ENCODE results near the gene GRB7. TPM values are rescaled to one million over a fixed set of nuclear protein-coding genes. Genes with fewer than 3 reads are reported as not detected.

The GRB7 gene
- total RNA-seq, 2 experiments from 2014 or later: 1.2 TPM; not detected in 1

- Mint-ChIP-seq H3K27me3 (peaks cover 29% of the 10 kb centered on the region), H3K27ac (no peak overlapping the region), H3K4me1 (ENCODE audit: low read depth) (peaks cover 8% of the 10 kb centered on the region), H3K36me3 (ENCODE audit: low read depth) (peaks cover 2% of the 10 kb centered on the region), H3K4me3 (no peak overlapping the region), H3K9me3 (no peaks in the 10 kb centered on the region)
- POLR2A ChIA-PET: interaction anchor here (0.6 to 1.2 kb wide), 3 partner anchors 13 to 77 kb away, joined by 3 to 6 read pairs (median 3); partner anchors contain the start of genes MIEN1 and PGAP3
- DNase-seq (no peak), ATAC-seq (no peak)
- CTCF ChIA-PET: interaction anchor here (1.0 to 1.8 kb wide), 4 partner anchors 30 to 280 kb away, joined by 3 to 7 read pairs (median 4); partner anchors contain the start of genes MIEN1 and PSMD3
- intact Hi-C loops (cut with micrococcal nuclease): no loop called here
- no peak for TF ChIP-seq CTCF (IDR thresholded peaks at IDR 0.05)
Measured at GRCh38 chr17:39700148-39700987, 37.4 kb upstream of the GRB7 start.

- ChIA-PET POLR2A (interaction anchor here (1.2 kb wide), 1 partner anchor 14 kb away, joined by 3 read pairs; the partner anchor contains the start of gene PGAP3), CTCF (interaction anchor here (1.0 to 1.8 kb wide), 4 partner anchors 29 to 279 kb away, joined by 3 to 7 read pairs (median 4); partner anchors contain the start of genes MIEN1 and PSMD3)
- H3K36me3 Mint-ChIP-seq (ENCODE audit: low read depth): peaks cover 2% of the 10 kb centered on the region
- H3K27me3 Mint-ChIP-seq: peaks cover 29% of the 10 kb centered on the region
- TF ChIP-seq CTCF (IDR thresholded peaks at IDR 0.05): no peak
- no peak overlapping the region for H3K27ac Mint-ChIP-seq
- intact Hi-C loops (cut with micrococcal nuclease): no loop called here
- DNase-seq (no peak), ATAC-seq (no peak)
- no peaks in the 10 kb centered on the region for H3K9me3 Mint-ChIP-seq
- peaks cover 8% of the 10 kb centered on the region for H3K4me1 Mint-ChIP-seq (ENCODE audit: low read depth)
- H3K4me3 Mint-ChIP-seq: no peak overlapping the region
Measured at GRCh38 chr17:39701012-39701783, 36.5 kb upstream of the GRB7 start.

DNA sequence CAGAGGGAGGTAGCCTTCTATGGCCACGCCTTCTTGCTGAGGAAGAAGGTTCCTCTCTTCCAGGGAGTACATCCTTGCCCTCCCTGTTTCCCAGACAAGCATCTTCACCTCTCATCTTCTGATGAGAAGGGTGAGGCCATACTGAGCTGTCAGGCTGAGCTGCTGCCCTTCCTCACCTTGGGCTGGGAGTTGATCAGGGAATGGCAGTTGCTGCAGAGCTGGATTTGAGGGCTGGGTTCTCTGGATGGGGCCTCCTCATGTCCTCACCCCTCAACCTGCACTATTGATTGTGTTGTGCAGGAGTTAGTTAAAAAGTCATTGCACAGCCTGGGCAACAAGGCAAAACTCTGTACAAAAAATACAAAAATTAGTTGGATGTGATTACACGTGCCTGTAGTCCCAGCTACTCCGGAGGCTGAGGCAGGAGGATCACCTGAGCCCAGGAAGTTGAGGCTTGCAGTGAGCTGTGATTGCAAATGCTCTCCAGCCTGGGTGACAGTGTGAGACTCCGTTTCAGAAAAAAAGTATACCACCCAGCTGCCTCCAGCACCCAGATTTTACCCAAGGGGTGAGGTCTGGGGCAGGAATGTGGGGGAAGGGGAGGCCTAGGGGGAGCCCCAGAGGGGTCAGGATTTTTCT is 35.8 kb upstream of the GRB7 start:
- intact Hi-C loops (cut with micrococcal nuclease): no loop called here
- H3K4me1 Mint-ChIP-seq (ENCODE audit: low read depth): peaks cover 11% of the 10 kb centered on the region
- DNase-seq: no peak
- no peak overlapping the region for H3K4me3 Mint-ChIP-seq
- H3K27me3 Mint-ChIP-seq: peaks cover 29% of the 10 kb centered on the region
- no peak overlapping the region for H3K27ac Mint-ChIP-seq
- peaks cover 2% of the 10 kb centered on the region for H3K36me3 Mint-ChIP-seq (ENCODE audit: low read depth)
- ChIA-PET POLR2A (no interaction called here), CTCF (interaction anchor here (1.2 kb wide), 1 partner anchor 19 kb away, joined by 3 read pairs; no protein-coding TSS in a partner anchor)
- ATAC-seq: no peak
- H3K9me3 Mint-ChIP-seq: no peaks in the 10 kb centered on the region
- no peak for TF ChIP-seq CTCF (IDR thresholded peaks at IDR 0.05)

DNA sequence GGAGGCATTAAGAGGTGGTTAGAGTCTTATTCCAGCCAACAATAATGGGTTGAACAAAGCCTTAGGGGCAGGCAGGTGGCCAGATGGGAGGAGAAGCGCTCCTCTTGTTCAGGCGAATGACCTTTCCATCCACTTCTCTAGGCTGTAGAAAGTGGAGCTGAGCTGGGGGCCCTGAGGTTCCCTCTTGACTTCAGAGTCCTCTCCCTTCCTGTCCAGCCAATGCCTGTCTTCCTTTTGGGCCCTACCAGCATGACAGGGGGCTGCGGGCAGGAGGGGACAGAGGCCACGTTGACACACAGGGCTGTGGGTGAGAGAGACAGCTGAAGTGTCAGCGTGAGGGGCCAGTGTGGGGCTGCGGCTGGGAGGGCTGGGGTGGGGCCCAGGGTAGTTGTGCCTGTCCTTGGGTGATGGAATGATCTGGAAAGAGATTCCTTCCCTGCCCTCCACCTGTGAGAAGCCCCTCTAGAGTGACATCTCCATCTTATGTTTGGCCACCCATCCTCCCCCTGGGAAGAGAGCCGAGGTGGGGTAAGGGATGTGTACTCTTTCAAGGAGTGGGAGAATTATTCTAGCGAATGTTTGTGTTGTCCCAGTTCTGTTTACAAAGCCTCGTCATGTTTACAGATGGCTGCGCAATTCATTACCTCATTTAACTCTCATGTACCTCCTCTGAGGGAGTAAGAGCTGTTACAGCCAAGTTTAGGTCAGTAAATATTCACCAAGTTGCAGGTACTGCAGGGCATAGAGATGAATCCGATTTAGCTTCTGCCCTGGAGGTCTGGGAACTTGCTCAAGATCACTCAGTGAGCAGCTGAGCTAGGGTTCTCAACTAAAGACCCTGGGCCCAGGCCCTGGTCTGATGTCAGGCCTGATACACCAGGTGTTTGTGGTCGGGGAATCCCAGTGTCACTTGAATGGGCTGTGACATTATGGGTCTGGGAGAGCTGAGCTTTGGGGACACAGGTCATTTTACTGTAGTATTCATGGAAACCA is 34.5 kb upstream of the GRB7 start:
- DNase-seq: peak; percentile 31
- no peak for ATAC-seq
- intact Hi-C loops (cut with micrococcal nuclease): no loop called here
- Mint-ChIP-seq H3K27me3 (peaks cover 27% of the 10 kb centered on the region), H3K4me1 (ENCODE audit: low read depth) (peaks cover 17% of the 10 kb centered on the region), H3K27ac (no peak overlapping the region), H3K4me3 (no peak overlapping the region), H3K9me3 (no peaks in the 10 kb centered on the region), H3K36me3 (ENCODE audit: low read depth) (peaks cover 2% of the 10 kb centered on the region)
- POLR2A ChIA-PET: no interaction called here
- CTCF ChIA-PET: interaction anchor here (0.8 to 1.5 kb wide), 6 partner anchors 11 to 82 kb away, joined by 3 to 5 read pairs (median 3); partner anchors contain the start of gene PNMT
- no peak for TF ChIP-seq CTCF (IDR thresholded peaks at IDR 0.05)
